BLaER1 treated with 17β-estradiol and CSF1 and Interleukin-3, amounts not matched to agents 10 nM and 100 nM (cell line): ENCODE measurements around the gene CPNE4.

Source experiments
- H3K27ac ChIP-seq, 11 experiments: shearing (Covaris generic); formaldehyde crosslinking; 2 replicates each; pipeline ENCODE4 v1.8.1; 2022
- H3K27me3 ChIP-seq, 11 experiments: shearing (Covaris generic); formaldehyde crosslinking; 2 replicates each; pipeline ENCODE4 v1.8.1; 2022
- H3K36me3 ChIP-seq, 11 experiments: shearing (Covaris generic); formaldehyde crosslinking; 2 replicates each; pipeline ENCODE4 v1.8.1; 2022
- H3K4me1 ChIP-seq, 10 experiments: shearing (Covaris generic); formaldehyde crosslinking; 2 replicates each; pipeline ENCODE4 v1.8.1; 2022
- H3K4me2 ChIP-seq, 11 experiments: shearing (Covaris generic); formaldehyde crosslinking; 2 replicates each; pipeline ENCODE4 v1.8.1; 2022
- H3K4me3 ChIP-seq, 10 experiments: shearing (Covaris generic); formaldehyde crosslinking; 2 replicates each; pipeline ENCODE4 v1.8.1; 2022
- H3K9ac ChIP-seq, 11 experiments: shearing (Covaris generic); formaldehyde crosslinking; 2 replicates each; pipeline ENCODE4 v1.8.1; 2022
- H3K9me3 ChIP-seq, 11 experiments: shearing (Covaris generic); formaldehyde crosslinking; replicated peaks in 1 of 11; 2 replicates each; pipeline ENCODE4 v1.8.1; 2022
- H4K20me1 ChIP-seq, 11 experiments: shearing (Covaris generic); formaldehyde crosslinking; 2 replicates each; pipeline ENCODE4 v1.8.1; 2022
- Cebpa-rat ChIP-seq, 11 experiments: shearing (Covaris generic); IDR thresholded peaks; 2 replicates each; pipeline ENCODE4 v1.8.1; 2022

CPNE4 gene

GRCh38 chr3:131883711-131884407 lies 151.0 kb downstream of the CPNE4 start:
- Histone ChIP-seq H3K4me3 (no peak overlapping the region), H3K36me3 (no peaks in the 10 kb centered on the region), H3K27ac (no peak overlapping the region), H3K4me2 (no peak overlapping the region), H3K9me3 (peaks cover 6 to 19% (median 11%) of the 10 kb centered on the region in 11 experiments; a peak in 18 of 22 replicates), H4K20me1 (no peaks in the 10 kb centered on the region), H3K4me1 (peaks cover 0 to 7% (median 0%) of the 10 kb centered on the region in 10 experiments; a peak in 5 of 20 replicates), H3K27me3 (no peaks in the 10 kb centered on the region), H3K9ac (no peak overlapping the region)
- TF ChIP-seq Cebpa-rat (IDR thresholded peaks at IDR 0.05): no peak

- H3K27me3 ChIP-seq: no peaks in the 10 kb centered on the region
- no peak for TF ChIP-seq Cebpa-rat (IDR thresholded peaks at IDR 0.05)
- H3K4me2 ChIP-seq: no peak overlapping the region
- H4K20me1 ChIP-seq: no peaks in the 10 kb centered on the region
- peaks cover 0 to 7% (median 0%) of the 10 kb centered on the region in 10 experiments; a peak in 5 of 20 replicates for H3K4me1 ChIP-seq
- H3K9me3 ChIP-seq: peaks cover 6 to 19% (median 11%) of the 10 kb centered on the region in 11 experiments; a peak in 18 of 22 replicates
- H3K27ac ChIP-seq: no peak overlapping the region
- H3K9ac ChIP-seq: no peak overlapping the region
- H3K4me3 ChIP-seq: no peak overlapping the region
- no peaks in the 10 kb centered on the region for H3K36me3 ChIP-seq
Measured at GRCh38 chr3:131883086-131883485, 151.7 kb downstream of the CPNE4 start.

DNA sequence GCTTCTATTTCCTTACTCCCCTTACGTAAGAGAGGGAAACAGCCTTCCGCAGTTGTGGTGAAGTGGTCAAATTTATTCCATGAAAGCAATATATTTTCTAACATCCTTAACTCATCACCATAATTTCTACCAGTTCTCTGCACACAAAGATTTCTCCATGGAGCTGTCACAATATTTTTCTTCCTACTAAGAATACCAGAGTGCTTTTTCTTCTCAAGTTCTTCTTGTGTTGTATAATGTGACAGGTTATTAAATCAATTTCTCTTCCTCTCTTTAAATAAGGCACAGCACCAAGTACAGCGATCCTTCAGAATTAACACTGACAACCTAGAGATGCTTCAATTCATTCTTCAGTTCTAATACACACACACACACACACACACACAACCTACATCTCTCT lies 153.0 kb downstream of the CPNE4 start:
- Histone ChIP-seq H3K4me2 (no peak overlapping the region), H3K27ac (no peak overlapping the region), H3K4me1 (peaks cover 0 to 7% (median 0%) of the 10 kb centered on the region in 10 experiments; a peak in 5 of 20 replicates), H3K36me3 (no peaks in the 10 kb centered on the region), H3K27me3 (no peaks in the 10 kb centered on the region), H3K4me3 (no peak overlapping the region), H3K9ac (no peak overlapping the region), H3K9me3 (peaks cover 6 to 17% (median 11%) of the 10 kb centered on the region in 11 experiments; a peak in 18 of 22 replicates), H4K20me1 (no peaks in the 10 kb centered on the region)
- no peak for TF ChIP-seq Cebpa-rat (IDR thresholded peaks at IDR 0.05)

GRCh38 chr3:131880948-131881347 lies 153.9 kb downstream of the CPNE4 start:
- H3K36me3 ChIP-seq: no peaks in the 10 kb centered on the region
- no peaks in the 10 kb centered on the region for H3K27me3 ChIP-seq
- no peaks in the 10 kb centered on the region for H4K20me1 ChIP-seq
- H3K27ac ChIP-seq: no peak overlapping the region
- no peak overlapping the region for H3K4me2 ChIP-seq
- no peak overlapping the region for H3K4me3 ChIP-seq
- peaks cover 0 to 2% (median 0%) of the 10 kb centered on the region in 10 experiments; a peak in 5 of 20 replicates for H3K4me1 ChIP-seq
- H3K9me3 ChIP-seq: peaks cover 6 to 16% (median 11%) of the 10 kb centered on the region in 11 experiments; a peak in 18 of 22 replicates
- no peak for TF ChIP-seq Cebpa-rat (IDR thresholded peaks at IDR 0.05)
- H3K9ac ChIP-seq: no peak overlapping the region

- H3K36me3 ChIP-seq: no peaks in the 10 kb centered on the region
- no peak overlapping the region for H3K4me3 ChIP-seq
- no peak overlapping the region for H3K27ac ChIP-seq
- no peaks in the 10 kb centered on the region for H3K27me3 ChIP-seq
- H3K9me3 ChIP-seq: no peaks in the 10 kb centered on the region; a peak in 1 of 22 replicates
- H3K4me1 ChIP-seq: peaks cover 0 to 5% (median 0%) of the 10 kb centered on the region in 10 experiments; a peak in 1 of 20 replicates
- no peak for TF ChIP-seq Cebpa-rat (IDR thresholded peaks at IDR 0.05)
- H3K9ac ChIP-seq: no peak overlapping the region
- H3K4me2 ChIP-seq: peak overlapping the region in 1 of 11 experiments; percentile 29; a peak in 4 of 22 replicates
- no peaks in the 10 kb centered on the region for H4K20me1 ChIP-seq
Measured at GRCh38 chr3:131868203-131868602, 166.6 kb downstream of the CPNE4 start.

- H4K20me1 ChIP-seq: no peaks in the 10 kb centered on the region
- H3K36me3 ChIP-seq: no peaks in the 10 kb centered on the region
- no peaks in the 10 kb centered on the region for H3K9me3 ChIP-seq
- TF ChIP-seq Cebpa-rat (IDR thresholded peaks at IDR 0.05): no peak
- no peak overlapping the region for H3K27ac ChIP-seq
- no peaks in the 10 kb centered on the region for H3K27me3 ChIP-seq
- no peak overlapping the region for H3K4me3 ChIP-seq
- H3K4me1 ChIP-seq: no peaks in the 10 kb centered on the region
- no peak overlapping the region for H3K4me2 ChIP-seq
- H3K9ac ChIP-seq: no peak overlapping the region
Measured at GRCh38 chr3:131856171-131856570, 178.6 kb downstream of the CPNE4 start.

DNA sequence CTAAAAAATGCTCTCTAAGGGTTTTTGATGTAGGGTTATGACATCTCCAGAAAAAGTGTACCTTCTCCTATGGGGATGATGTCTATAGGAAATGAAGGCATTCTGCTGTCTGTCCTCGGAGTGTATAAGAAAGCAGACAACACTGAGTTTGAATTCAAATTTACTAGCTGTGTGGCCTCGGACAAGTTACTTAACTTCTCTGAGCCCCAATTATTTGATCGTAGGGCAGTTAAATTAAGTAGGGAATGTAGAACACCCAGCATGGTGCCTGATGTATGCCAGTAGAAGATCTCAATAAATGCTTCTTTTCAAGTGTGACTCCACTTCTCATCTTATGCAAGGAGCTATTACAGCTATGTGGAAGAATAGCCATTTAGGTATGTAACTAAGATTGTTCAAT lies 184.6 kb downstream of the CPNE4 start:
- Histone ChIP-seq H3K4me2 (no peak overlapping the region), H4K20me1 (no peaks in the 10 kb centered on the region), H3K27me3 (no peaks in the 10 kb centered on the region), H3K9ac (no peak overlapping the region), H3K4me1 (peaks cover 0 to 20% (median 13%) of the 10 kb centered on the region in 10 experiments; a peak in 15 of 20 replicates), H3K9me3 (no peaks in the 10 kb centered on the region), H3K36me3 (no peaks in the 10 kb centered on the region), H3K4me3 (no peak overlapping the region), H3K27ac (no peak overlapping the region)
- no peak for TF ChIP-seq Cebpa-rat (IDR thresholded peaks at IDR 0.05)

DNA sequence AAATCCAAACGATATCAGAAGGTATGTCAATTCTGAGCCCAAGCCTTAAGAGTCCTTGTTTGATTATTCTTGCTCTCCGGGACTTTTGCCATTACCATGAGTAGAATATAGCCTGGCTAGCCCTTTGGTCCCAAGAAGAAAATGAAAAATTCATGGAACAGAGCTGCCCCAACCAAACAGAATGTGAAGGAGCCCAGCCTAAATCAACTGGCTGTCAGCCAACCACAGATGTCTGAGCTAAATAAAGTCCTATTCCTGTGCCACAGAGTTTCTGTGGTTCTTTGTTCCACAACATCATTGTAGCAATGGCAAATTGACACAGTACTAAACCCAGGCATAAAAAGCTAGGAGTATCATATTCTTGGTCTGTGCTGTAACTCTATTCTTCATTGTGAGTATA lies 185.2 kb downstream of the CPNE4 start:
- no peak for TF ChIP-seq Cebpa-rat (IDR thresholded peaks at IDR 0.05)
- H3K36me3 ChIP-seq: no peaks in the 10 kb centered on the region
- no peak overlapping the region for H3K4me3 ChIP-seq
- H3K4me1 ChIP-seq: peaks cover 0 to 20% (median 13%) of the 10 kb centered on the region in 10 experiments; a peak in 15 of 20 replicates
- H3K27ac ChIP-seq: no peak overlapping the region
- no peaks in the 10 kb centered on the region for H3K27me3 ChIP-seq
- peak overlapping the region in 5 of 11 experiments; percentile 3 to 21 (median 10); a peak in 3 of 22 replicates for H3K4me2 ChIP-seq
- H3K9me3 ChIP-seq: no peaks in the 10 kb centered on the region
- H3K9ac ChIP-seq: no peak overlapping the region
- H4K20me1 ChIP-seq: no peaks in the 10 kb centered on the region

GRCh38 chr3:131847966-131848510 lies 186.8 kb downstream of the CPNE4 start:
- H3K4me1 ChIP-seq: peaks cover 0 to 20% (median 13%) of the 10 kb centered on the region in 10 experiments; a peak in 15 of 20 replicates
- H3K27ac ChIP-seq: no peak overlapping the region
- H3K27me3 ChIP-seq: no peaks in the 10 kb centered on the region
- H3K4me3 ChIP-seq: no peak overlapping the region
- no peaks in the 10 kb centered on the region for H4K20me1 ChIP-seq
- no peak overlapping the region for H3K9ac ChIP-seq
- H3K9me3 ChIP-seq: no peaks in the 10 kb centered on the region
- no peak for TF ChIP-seq Cebpa-rat (IDR thresholded peaks at IDR 0.05)
- no peaks in the 10 kb centered on the region for H3K36me3 ChIP-seq
- H3K4me2 ChIP-seq: peak overlapping the region; percentile 10 to 48 (median 33); a peak in 17 of 22 replicates
